ENCODE measurements around the gene TGFB3.

DNA sequence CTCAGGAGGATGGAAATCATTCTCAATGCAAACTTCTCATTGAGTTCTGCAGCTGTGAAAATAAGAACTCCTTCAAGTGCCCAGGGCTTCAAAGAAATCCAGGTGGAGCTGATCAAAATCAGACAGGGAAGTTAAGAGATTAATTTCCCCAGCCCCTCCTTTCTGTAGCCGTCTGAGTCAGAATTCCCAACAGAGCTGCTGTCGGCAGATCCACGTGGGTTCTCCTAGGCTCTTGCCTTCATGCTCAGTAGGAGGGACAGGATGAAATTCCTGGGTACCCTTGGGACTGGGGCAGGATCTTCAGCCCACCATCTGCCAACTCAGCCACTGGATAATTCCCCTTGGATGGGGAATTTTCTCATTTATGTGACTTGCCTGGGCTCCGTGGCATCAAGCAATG, 13.3 kb downstream of the TGFB3 start:
- no peak for TF ChIP-seq EZH2 (IDR thresholded peaks at IDR 0.05; ENCODE audit: borderline replicate concordance, insufficient read depth, low read depth, low read length, poor library complexity, severe bottlenecking)
- TF ChIP-seq, protein P1, sequence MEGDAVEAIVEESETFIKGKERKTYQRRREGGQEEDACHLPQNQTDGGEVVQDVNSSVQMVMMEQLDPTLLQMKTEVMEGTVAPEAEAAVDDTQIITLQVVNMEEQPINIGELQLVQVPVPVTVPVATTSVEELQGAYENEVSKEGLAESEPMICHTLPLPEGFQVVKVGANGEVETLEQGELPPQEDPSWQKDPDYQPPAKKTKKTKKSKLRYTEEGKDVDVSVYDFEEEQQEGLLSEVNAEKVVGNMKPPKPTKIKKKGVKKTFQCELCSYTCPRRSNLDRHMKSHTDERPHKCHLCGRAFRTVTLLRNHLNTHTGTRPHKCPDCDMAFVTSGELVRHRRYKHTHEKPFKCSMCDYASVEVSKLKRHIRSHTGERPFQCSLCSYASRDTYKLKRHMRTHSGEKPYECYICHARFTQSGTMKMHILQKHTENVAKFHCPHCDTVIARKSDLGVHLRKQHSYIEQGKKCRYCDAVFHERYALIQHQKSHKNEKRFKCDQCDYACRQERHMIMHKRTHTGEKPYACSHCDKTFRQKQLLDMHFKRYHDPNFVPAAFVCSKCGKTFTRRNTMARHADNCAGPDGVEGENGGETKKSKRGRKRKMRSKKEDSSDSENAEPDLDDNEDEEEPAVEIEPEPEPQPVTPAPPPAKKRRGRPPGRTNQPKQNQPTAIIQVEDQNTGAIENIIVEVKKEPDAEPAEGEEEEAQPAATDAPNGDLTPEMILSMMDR (IDR thresholded peaks at IDR 0.05), result no peak
